NCI-H524 treated with DMSO at 0.1 percent for 48 hours (cell line): ENCODE data around the gene DUSP2.

Experiments used
- DNase-seq: peaks from one replicate; lab custom pipeline; 2025; lab: John Stamatoyannopoulos, UW

Gene DUSP2

DNA sequence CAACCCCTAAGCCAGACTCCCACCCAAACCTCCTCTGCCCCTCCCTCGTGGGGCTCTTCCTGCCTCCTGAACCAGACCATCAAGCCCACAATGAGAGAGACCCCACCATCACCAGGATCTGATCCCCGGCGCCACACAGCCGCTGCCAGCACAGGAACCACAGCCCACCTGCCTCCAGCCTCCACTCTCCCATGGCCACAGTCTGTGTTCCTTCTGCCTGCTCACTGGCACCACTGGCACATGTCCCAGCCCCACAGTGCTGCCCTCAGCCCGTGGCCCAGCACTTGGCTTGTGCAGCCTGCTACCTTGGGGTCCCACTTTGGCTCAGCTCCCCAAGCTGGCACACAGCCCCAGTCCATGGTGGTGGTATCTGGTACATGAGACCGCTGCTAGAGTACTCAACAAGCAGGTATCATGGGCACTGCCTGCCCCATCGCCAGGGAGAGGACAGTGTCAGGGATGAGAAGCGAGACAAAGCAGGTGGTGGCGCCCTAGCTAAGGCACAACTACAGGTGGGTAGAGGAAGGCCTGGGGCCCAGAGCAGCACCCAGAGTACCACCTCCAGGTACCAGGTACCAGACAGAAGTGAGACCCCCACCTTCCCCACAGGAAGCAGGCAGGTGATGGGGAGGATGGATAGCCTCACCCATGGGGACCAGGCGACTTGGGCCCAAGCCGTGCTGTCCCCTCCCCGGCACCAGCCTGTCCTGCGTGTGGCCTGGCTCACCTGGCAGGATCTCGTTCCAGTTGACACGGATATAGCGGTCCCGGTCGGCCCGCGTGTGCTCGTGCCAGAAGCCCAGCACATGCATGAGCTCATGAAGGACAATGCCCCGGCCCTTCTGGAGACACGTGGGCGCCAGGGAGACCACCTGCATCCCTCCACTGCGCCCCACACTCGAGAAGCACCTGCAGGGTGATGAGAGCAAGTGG, 13.2 kb downstream of the DUSP2 start:
- DNase-seq: no peak

DNA sequence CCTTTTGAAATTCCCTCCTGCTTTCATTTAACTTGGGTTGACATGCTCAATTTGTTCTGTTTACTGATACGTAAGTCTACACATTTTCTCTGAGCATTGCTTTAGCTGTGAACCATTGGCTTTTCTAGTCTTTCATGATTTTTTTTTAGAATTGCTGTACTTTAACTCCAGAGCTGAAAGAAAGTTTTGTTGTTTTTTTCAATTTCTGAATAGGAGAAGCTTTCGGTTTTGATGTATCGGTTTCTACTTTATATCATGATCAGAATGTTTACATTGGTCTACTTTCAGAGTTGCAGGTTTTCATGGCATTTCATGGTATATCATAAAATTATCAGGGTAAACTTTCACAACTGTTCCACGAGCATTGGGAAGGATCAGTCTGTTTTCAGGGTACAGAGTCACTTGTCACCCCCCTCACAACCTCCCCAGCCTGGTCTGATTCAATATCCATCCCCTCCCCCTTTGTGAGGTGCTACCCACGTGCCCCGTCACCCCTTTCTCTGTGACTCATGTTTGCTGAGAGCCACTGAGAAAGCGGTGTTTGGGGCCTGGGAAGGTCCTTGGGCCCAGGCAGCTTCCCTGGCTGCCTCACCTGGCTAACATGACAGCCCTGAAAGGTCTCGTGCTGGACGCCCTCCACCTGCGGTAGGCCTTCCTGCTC, 14.0 kb downstream of the DUSP2 start:
- no peak for DNase-seq

DNA sequence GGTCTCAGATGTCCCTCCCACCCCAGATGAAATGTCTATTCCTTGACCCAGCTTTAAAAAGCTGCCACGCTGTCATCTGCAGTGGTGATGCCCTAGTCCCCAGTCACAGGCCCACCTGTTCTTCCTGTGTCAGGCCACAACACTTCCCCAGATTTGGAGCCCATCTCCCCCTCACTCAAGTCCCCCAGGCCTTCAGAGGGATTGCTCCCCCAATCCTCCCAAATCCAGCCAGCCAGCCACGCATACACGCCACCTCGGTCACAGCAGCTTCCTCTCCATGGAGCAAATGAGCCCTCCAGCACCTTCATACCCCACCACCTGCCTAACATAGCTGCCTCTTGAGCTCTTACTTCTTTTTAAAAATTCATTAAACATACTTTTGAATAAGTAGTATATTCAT, 14.8 kb downstream of the DUSP2 start:
- no peak for DNase-seq

DNA sequence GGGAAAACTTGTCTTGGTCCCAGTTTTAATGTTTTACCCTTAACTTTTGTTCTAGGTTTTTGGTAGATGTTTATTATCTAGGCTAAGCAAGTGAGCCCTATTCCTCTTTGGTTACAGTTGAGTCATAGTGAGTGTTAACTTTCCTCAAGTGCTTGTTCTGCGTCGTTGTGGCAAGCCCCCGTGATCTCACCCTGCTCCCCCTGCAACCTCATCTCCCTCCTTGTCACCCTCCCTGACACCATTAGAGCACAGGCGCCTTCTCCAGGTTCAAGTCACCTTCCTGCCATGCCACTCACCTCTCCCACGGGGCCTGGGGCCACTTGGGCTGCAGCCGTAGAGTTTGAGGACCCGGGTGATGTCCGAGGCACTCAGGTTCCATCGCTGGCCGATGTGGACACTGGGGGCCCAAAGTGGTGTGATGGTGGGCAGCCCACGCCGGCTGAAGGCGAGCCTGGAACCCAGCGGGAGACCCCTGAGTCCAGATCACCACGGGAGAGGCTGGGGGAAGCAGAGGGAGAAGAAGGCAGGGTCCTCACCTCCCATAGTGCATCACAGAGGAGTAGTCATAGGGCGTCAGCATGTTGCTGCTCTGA, 15.6 kb downstream of the DUSP2 start:
- no peak for DNase-seq

DNA sequence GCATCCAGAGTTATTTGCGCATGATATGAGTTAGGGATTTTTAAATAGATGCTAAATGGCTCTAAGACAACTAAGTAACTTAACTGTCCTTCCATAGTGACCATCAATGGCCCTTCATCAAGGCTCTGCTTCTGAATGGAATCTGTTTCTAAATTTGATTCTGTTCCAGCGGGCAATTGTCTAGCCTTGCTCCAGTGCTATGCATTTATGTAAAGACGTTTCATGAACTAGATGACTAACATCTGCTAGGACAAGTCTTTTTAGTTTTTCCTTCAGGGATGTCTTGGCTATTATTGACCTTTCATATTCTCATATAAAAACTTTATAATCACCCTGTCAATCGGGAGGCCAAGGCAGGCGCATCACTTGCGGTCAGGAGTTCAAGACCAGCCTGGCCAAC, 16.8 kb downstream of the DUSP2 start:
- DNase-seq: no peak

DNA sequence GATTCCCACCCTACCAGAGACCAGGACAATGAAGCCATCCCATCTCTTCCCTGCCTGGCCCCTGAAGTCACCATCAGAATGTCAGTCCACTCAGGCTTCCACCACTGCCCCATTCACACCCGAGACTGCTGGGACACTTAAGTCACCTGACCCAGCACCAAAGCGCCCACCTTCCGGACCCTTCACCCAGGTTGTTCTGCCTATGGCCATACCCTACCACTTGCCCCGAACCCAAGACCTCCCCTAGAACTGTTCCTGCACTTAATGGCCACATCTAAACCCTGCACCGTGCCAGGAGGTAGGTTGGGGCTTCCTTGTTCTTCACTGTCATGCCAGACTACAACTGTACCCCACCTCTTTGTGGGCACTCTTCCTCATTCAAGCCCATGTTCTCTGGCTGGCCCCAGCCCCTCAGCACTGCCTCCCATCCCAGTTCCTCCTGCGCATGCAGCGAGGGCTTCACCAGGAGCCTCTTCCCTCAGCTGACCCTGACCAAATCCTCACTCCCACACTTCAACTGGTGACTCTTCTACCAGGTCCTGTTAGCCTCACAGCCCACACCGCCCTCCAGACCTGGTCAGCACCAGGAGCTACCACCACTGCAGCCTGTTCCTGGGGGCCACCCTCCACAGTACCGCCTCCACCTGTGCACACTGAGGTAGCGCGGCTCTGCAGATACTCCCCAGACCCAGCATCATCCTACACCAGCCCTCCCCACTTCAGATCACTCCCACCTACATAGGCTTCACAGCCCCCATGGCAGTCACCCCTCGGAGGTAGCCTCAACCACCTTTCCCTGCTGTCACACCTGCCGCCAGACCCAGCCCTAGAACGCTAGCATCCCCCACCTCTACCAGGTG, 20.6 kb downstream of the DUSP2 start:
- no peak for DNase-seq

DNA sequence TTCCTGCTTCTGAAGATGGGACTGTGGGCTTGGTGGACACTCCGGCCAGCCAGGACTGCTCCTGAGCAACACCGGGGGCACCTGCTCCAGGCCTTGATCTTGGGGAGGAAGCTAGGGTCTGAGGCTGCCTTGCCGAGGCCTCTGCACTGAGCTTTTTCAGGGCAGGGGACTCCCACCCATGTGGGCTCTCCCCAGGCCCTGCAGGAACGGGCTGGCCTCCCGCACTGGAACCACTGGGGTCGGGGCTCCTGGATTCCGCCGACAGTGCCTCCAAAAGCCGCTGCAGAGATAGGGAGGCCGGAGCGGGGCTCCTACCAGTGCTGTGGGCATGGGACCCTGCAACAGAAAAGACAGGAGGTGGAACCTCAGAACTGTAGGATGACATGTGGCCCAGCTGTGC, 21.3 kb downstream of the DUSP2 start:
- DNase-seq: no peak

DNA sequence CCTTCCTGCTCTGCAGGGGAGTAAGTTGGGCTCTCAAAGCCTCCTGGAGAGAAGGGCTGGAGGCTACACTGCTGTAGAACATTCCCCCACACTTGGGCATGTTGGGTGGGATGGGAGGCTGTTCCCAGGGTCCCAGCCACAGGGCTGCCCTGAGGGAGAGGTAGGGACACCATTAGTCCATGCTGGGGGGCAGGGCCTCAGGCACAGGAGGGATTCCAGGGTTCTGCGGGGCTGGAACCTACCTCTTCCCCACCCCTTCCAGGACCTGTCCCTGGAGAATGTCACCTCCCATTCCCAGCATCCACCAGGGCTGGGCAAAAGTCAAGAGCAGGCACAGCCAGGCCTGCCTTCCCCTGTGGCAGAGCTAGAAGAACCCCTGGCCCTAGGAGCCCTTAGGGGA, 21.9 kb downstream of the DUSP2 start:
- no peak for DNase-seq

DNA sequence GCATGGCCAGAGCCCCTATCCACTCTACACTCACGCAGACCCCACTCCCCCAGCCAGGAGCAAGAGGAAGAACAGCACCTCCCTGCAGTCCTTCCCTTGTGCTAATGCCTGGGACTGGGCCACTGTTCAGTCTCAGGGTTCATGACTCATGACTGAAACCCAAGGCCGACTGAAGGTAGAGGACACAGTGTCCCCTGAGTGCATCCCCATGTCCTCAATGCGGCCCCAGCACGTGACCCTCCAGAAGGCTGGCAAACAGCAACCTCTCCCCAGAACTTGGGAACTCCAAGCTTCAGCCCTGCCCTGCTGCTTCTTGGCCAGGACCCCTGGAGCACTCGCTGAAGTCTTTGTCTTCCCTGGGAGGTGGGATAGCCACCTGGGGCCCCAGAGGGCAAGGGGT, 22.8 kb downstream of the DUSP2 start:
- no peak for DNase-seq

DNA sequence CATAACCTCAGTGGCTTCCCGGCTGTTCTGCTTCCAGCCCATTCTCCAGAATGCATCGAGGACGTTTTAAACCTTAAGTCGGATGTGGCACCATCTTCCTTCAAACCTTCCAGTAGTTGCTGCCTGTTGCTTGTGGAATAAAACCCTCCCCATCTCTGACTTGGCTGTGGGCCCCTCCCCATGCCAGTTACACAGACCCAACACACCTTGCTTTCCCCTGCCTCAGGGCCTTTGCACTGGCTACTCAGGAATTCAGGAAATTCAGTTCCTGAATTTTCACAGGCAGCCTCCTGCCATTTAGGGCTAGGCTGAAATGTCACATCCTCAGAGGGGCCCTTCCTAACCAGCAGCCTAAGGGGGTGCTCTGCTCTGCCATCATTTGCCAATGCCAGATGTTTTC, 23.8 kb downstream of the DUSP2 start:
- DNase-seq: no peak

DNA sequence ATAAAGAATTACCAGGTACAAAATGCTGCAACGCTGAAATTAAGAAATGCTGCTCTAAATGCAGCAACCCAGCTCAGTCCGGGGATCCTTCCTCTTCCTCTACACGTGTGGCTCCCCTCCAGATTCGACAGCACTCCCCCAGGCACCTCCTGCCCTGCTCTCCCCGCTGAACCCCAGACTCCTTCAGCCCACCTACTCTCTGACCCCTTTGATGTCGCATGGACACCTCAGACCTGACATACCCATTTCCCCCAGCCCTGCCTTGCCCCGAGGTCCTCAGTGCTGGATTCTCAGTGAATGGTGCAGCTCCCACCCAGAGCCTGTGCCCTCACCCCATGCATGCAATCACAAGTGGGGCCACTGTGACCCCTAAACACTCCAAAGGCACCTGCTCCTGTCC, 24.2 kb downstream of the DUSP2 start:
- no peak for DNase-seq

DNA sequence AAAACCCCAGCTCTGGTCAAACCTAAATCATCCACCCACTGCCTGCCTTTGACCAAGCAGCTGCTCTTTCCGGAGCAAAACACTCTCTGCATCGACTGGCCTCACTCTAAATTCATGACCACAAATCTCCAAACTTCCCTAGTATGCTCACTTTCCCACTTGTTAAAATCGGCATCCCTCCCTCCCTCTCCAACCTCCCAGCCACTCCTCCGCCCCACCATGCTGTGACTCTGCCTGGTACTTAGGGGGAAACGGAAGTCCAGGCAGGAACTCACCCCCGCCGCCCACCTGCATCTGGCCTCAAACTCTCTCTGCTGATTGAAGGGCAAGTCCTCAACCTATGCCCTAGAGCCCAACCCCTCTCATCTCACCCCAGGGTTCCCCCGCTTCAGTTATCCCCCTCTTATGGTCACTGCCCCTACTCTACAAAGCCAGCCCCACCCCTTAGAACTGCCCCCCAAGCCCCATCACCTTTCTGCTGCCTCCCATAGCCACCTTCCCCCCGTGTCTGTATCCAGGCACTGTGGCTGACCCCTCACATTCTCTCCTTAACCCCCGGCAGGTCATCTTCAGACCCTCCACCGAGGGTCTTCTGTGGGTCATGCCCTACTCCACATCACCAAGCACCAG, 25.0 kb downstream of the DUSP2 start:
- no peak for DNase-seq

DNA sequence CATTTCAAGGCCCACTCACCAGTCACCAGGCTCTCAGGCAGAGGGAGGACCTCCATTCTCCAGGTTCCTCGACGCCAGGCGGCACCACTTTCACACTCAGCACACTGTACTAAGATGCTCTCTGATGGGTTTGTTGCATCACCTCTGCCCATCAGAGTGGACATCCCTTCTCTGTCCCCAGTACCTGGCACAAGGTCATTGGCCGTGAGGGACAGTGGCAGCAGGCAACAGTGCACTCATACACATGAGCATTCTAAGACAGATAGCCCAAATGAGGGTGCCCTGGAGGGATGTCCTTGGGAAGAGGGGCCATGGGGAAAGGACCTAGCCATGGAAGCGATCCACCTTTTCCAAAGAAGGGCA, 25.9 kb downstream of the DUSP2 start:
- DNase-seq: no peak

DNA sequence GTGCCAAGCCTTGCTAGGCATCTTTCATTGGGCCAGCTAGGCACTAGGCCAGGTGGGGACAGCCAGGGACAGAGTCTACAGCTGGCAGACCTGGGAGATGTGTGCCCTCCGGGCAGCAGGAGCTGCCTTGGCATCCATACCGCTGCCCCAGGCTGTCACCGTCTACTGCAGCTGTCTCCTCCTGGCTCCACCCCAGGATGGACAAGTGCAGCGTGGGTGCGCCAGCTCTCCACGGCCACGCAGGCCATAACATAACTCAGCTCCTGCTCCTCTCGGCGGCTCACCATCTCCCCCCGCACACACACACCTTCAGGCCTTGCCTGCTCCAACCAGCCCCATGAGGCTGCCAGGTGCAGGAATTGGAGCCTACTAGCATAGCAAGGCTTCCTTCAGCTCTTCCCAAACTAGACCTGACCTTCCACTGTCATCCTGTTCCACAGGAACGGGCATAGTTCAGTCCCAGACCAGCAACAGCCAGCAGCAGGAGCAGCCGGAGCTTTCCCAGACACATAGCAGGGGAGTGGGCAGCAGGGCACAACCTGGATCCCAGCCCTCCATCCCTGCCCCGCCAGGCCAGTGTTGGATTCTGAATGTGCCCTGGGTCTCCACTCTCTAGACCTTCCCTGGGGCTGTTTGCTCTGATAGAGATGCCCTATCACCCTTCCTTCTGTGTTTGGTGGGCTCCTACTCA, 26.4 kb downstream of the DUSP2 start:
- DNase-seq: no peak

DNA sequence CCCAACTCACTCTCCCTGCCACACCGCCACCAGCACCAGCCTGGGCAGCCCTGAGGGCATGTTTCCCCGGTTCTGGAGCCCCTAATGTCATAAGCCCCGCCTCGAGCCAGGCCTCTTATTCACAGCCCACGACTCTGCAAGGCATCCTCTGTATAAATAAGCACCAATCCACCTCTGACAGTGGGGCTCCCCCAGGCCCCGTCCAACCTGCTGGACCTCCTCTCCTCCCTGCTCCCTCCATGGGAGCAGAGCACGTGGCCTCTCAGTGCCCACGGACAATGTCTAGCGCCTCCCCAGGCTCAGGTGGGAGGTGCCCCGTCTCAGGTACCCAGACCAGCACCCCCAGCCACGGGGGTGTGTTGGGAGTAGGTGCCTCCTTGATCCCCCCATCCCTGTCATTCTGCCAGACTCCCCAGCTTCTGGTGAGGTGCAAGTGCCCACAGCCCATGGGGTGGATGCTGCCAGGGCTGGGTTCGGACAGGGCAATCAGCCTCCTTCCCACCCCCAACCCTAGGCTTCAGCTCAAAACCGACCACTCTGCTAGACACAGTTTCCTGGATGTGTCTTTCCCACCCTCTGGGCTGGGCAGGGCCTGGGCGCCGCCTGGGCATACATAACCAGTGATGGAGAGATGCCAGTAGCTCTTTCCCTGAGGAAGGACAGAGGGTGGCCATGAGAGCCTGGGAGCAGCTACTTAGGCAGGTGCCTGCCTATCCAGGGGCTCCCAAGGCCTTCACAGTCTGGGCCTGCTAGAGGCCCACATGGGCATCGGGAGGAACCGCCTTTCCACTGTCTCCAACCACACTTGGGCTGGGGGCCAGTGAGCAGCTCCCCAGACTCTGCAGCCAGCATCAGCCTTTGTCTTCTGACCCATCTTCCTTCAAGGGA, 27.3 kb downstream of the DUSP2 start:
- DNase-seq: no peak

DNA sequence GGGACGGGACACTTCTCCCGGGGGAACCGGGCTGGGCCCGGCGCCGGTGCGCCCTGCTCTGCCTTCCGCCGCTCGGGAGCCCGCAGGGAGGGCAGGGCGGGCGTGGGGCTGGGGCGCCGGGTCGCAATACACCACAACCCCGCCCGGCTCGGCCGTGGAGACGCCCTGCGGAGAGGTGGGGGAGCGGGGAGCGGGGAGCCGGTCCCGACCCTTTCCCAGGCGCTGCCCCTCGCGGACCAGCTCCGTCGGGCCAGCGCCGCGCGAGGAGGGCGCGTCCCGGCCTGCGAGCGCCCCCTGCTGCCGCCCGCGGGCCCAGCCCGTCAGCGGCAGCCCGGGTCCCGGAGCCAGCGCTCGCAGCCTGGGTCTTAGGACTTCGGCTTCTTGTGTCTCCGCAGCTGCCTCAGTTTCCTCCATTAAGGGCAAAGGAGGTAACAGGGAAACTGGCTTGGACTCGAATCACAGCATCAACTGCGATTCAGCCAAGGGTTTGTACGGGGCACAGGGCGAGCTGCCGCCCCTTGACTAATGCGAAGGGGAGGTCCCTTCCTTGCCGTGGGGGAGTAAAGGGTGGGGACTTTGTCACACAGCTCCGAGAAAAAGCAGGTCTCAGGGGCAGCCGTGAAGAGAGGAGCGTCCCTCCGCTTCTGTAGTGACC, 28.2 kb downstream of the DUSP2 start:
- no peak for DNase-seq

DNA sequence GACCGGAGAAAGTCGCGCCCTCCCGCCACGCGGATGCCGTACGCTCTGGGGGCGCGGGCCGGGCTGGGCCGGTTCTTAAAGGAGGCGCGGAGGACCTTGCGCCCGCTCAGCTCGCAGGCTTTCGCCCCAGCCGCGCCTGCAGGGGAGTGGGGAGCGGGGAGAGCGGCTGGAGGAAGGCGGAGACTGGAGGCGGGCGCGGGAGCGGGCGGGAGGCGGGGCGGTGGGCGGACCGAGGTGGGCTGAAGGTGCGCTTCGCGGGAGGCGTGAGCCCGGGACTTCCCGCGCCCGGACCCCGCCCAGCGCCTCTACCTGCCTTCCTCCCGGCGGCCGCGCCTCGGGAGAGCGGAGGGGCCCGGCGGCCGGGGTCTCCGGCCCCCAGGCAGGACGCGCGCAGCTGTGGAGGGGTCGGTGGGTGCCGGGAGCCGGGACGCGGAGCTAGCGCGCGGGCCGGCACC, 28.8 kb downstream of the DUSP2 start, which contains the start of gene ADRA2B:
Gene ADRA2B (minus strand): TSS at position 148 of the 455 bp plus-strand sequence. CDS start 422 bp downstream, outside the sequence.
- DNase-seq: no peak

DNA sequence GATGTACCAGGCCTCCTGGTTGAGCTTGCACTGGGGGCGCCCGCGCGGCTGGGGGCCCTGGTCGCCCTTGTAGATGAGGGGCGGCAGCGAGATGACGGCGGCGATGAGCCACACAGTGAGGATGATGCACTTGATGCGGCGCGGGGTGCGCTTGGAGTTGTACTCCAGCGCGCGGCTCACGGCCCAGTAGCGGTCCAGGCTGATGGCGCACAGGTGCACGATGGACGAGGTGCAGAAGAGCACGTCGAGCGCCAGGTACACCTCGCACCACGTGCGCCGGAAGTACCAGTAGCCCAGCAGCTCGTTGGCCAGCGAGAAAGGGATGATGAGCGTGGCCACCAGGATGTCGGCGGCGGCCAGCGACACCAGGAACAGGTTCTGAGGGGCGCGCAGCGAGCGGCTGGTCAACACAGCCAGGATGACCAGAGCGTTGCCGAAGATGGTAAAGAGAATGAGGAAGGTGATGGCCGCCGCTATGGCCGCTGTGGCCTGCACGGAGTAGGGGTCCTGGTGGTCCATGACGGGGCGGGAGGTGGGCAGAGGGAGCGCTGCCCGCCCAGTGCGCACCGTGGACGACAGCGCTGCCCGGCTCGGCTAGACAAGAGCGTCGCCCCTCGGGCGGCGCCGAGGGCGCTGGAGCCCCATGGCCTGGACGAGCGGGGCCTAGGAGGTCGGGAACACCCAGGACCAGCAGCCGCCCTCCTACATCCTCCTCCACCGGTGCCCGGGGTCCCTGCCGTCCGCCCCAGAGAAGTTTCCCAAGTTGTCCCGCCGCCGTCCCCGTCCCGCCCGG, 29.4 kb downstream of the DUSP2 start:
- no peak for DNase-seq
